ENCODE data around the gene PSAP.
"Not testable (repeated sequence)": the region's sequence is repeated elsewhere in the genome, so short reads cannot be mapped to it uniquely, and the experiment has no call there.

Gene PSAP
- 135 to 311 (median 227) reads per million in 3 experiments for total RNA-seq

GRCh38 chr10:71850743-71851464, at the start of gene PSAP:
TSS of gene PSAP (minus strand) at chr10:71851251. CDS start at chr10:71851221, 30 bp downstream.
- DNase-seq: peak; percentile 98

GRCh38 chr10:71900441-71901180, 49.6 kb upstream of the PSAP start:
- no peak for DNase-seq

- DNase-seq: no peak
These were observed 48.8 kb upstream of the PSAP start for GRCh38 chr10:71899665-71900412.

- not testable (repeated sequence) for DNase-seq
These were observed 47.3 kb upstream of the PSAP start for GRCh38 chr10:71898346-71898745.

- no peak for DNase-seq
These were observed 42.9 kb upstream of the PSAP start for GRCh38 chr10:71893920-71894319.

GRCh38 chr10:71893258-71893815, 42.3 kb upstream of the PSAP start:
- DNase-seq: no peak

GRCh38 chr10:71891437-71891836, 40.4 kb upstream of the PSAP start:
- no peak for DNase-seq

GRCh38 chr10:71889388-71889987, 38.4 kb upstream of the PSAP start:
- no peak for DNase-seq

- DNase-seq: no peak
These were observed 37.8 kb upstream of the PSAP start for GRCh38 chr10:71888623-71889387.

GRCh38 chr10:71888248-71888622, 37.2 kb upstream of the PSAP start:
- no peak for DNase-seq

GRCh38 chr10:71887743-71888142, 36.7 kb upstream of the PSAP start:
- DNase-seq: no peak

GRCh38 chr10:71882813-71883659, 32.0 kb upstream of the PSAP start:
- no peak for DNase-seq

- no peak for DNase-seq
These were observed 30.8 kb upstream of the PSAP start for GRCh38 chr10:71881647-71882355.

- not testable (repeated sequence) for DNase-seq
These were observed 30.2 kb upstream of the PSAP start for GRCh38 chr10:71881307-71881624.

- no peak for DNase-seq
These were observed 29.6 kb upstream of the PSAP start for GRCh38 chr10:71880425-71881306.

- DNase-seq: no peak
These were observed 27.4 kb upstream of the PSAP start for GRCh38 chr10:71878327-71879034.

- no peak for DNase-seq
These were observed 26.8 kb upstream of the PSAP start for GRCh38 chr10:71877821-71878220.

- not testable (repeated sequence) for DNase-seq
These were observed 23.8 kb upstream of the PSAP start for GRCh38 chr10:71874680-71875354.
